ENCODE results near the gene MAGED2.
A peak's percentile ranks its signal among the peaks of the same experiment; 100 is the strongest.
"Not testable (repeated sequence)": the region's sequence is repeated elsewhere in the genome, so short reads cannot be mapped to it uniquely, and the experiment has no call there.

MAGED2 gene

GRCh38 chrX:54807524-54808108 is at the start of gene MAGED2:
MAGED2 (plus strand) TSS chrX:54807745; CDS start chrX:54809332, 1,587 bp downstream.
- DNase-seq: no peak

DNA sequence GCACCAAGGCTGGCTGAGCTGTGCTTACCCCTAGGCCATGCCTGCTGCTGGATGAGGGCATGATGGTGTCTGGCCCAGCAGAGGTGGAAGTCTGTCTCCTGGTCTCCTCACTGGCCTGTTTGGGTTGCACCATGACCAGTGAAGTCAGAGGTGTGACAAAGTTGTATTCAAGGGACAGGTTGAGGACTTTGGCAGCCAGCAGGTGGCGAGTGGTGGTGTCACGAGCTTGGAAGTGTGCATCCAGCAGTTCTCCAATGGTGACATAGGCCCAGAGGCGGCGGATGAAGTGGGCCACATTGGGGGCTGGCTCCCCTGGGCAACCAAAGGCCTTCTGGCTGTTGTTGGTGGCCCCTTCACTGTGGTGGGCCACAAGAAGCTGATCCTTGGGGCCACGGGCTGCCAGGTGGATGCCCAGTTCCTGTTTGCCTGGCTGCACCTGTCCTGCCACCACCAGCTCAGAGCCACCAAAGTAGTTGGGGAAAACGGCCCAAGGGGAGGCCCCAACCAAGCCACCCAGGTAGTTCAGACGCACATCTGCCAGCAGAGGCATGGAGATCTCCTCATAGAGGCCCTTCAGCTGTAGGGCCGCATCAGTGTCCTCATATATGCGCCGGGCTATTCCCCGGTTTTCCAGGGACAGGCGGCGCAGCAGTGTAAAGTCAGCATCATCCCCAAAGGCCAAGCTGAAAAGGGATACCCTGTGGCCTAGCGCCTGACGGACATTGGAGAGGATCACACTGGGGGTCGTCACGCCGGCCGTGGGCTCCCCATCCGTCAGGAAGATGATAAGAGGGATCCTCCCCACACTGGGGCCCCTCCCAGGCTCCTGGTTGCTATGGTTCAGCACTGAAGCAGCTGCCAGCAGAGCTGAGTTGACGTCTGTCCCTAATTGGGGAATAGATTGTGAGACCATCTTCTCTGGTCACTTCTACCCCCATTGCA is 49.2 kb upstream of the MAGED2 start:
- DNase-seq: no peak

DNA sequence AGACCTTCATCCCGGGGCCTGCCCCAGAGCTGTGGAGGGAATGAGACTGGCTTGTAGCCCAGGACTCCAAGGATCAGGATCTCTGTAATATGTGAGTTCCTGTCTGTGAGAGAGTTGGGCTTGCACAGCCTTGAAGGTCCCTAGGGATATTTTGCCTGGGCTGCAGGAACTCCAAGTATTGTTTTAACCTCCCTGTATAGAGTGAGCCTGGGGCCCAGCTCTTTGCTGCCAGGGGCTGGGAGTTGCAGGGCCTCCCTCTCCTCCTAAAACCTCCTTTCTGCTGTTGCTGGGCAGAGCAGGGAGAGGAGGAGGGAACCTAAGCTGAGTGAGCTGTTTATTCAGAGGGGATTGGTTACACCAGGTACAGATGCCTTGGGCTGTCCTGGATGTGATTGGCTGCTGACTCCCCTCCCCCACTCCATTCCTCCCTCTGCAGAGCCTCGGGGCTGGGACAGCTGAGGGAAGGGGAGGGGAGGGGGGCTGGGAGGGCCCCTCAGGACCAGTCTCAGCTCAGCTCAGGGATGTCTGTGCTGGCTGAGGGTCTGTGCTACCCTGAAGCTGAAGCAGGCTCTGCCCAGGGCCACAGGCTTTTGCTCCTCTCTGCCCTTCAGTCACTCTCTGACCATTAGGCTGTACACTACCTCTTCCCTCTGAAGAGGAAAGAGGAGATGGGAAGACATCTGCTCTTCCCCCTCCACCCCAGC is 33.0 kb upstream of the MAGED2 start:
- DNase-seq: not testable (repeated sequence)

DNA sequence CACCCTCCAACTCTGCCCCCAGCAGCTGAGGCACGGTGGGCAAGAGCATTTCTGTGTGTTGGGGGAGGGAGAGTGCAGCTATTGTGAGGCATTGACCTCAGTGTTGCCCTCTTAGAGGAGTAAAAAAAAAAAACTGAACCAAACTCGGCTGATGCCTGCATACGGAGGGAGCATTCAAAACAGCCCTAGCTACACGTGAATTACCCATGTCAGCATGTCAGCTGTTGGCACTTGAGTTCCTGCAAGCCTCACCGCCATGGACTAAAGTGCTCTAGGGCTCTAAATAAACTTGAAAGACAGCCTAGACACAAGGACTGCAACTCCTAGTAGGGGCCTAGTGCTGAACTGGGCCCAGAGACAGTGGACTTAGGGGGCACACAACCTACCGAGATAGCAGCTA is 31.5 kb upstream of the MAGED2 start:
- DNase-seq: no peak

DNA sequence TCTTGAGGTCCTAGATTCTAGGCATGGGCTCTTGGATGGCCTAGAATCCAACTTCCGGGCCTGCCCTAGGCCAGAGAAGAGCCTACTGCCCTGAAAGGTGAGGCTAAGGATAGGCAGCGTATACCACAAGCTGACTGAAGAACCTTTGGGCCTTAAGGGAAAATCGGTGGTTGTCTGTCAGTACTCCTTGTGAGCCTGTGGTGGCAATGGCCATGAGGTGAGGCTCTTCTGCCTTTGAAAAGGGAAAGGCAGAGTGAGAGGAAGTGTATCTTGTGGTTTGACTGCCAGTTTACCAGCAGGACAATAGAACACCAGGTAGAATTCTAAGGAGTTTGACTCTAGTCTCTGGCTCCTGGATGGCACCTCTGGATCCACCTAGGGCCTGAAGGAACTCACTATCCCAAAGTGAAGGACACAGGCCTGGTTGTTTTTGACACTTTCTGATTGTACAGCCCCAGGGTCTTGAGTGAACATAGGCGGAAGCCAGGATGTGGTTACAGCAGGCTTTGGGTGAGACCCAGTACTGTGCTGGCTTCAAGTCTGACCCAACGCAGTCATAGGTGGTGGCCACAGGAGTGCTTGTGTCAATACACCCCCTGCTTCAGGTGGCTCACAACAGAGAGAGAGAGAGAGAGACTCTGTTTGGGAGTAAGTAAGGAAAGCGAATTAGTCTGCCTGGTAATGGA is 30.4 kb upstream of the MAGED2 start:
- no peak for DNase-seq

- DNase-seq: no peak
These were observed 21.6 kb upstream of the MAGED2 start for GRCh38 chrX:54785901-54786300.

DNA sequence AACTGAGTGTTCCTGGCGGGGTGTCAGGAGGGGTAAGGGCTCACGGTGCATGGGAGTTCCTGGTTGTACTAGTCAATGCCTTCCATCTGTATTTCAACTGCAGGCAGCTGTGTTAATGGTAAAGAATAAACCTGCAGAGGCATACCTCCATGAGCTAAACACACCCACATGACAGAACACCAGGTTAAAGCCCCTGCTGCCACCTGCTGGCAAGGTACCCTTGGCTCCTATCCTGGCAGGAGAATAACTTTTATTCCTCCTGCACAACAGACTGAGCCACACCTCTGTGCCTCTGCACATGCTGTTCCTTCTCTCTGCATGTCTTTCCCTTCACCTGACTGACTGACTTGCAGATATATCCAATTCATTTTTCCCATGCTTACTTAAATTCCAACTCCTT is 20.6 kb upstream of the MAGED2 start:
- DNase-seq: no peak

DNA sequence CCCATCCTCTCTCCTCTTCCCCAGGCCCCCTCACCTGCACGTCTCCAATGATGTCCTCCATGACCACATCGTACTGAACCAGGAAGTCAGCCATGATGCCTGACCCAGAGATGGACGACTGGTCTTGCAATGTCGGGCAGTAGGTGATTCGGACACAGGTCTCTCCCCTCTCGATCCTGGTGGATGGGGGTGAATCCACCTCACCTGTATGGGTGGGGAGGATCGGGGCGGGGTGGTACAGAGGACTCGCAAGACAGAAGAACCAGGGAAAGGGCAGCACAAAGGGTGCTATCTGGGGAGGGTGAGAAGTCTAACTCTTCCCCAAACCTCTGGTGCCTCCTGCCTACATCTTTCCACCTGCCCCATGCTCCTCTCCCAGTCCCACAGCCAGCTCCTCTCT is 19.1 kb upstream of the MAGED2 start:
- no peak for DNase-seq

- DNase-seq: not testable (repeated sequence)
These were observed 18.1 kb upstream of the MAGED2 start for GRCh38 chrX:54789405-54789804.

DNA sequence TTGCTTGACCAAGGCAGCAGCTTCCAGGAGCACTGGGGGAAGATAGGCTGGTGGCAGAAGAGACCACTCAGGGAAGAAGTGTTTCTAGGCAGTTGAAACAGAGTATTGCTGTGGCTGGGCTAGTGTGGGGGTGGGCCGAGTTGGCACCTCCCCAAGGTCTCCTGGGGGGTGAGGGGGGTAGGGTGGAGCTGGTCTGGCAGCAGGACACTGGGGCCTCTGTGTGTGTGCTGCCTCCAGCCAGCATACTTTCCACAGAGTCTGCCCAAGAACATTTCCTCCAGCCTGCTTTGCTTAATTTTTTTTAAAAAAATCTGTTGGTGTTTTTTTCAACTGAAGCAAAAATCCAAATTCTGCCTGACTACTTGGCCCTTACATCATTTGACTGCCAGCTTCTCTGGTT is 13.5 kb upstream of the MAGED2 start:
- DNase-seq: no peak

DNA sequence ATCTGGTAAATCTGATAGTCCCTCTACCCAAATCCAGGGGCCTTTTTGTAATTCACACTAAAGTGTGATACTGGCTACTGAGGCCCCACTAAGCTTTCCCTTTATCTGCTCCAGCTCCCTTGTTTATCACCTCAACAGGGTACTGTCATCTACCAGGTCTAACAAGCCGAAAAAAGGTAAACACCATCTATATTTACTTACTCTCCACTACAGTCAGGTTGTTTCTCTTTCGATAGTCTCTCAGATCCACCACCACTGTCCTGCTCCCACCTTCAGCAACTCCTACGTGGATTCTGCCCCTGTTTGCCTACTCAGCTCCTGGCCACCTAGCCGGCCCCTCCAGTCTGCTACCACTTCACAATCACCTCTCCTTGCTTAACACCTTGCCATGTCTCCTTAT is 12.8 kb upstream of the MAGED2 start:
- DNase-seq: no peak

- DNase-seq: no peak
These were observed 9.4 kb upstream of the MAGED2 start, which contains the start of gene ITIH6 for GRCh38 chrX:54798137-54798536. ITIH6 (minus strand) TSS chrX:54798255; CDS start chrX:54798210, 45 bp downstream.

GRCh38 chrX:54799046-54799445 is 8.5 kb upstream of the MAGED2 start:
- no peak for DNase-seq

DNA sequence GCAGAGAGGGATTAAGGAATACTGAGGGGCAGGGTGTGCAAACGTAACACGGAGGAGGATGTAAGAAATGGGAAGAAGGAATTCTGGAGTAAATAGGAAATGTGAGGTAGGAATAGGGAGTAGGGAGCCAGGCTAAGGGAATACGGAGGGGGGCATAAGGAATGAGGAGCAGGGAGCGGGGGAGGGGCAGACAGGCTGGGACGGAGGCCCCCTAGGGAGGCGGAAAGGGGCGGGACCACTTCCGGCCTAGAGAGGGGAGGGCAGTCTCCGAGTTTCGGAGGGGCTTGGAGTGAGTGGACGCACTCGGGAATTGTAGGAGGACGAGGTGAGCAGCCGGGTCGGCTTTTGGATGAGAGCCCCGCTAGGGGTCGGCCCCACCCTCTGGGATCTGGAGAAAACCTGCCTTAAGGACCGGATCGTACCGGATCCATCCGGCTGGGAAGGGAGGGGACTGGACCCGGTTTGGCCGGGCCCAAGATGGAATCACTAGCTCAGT is 612 bp downstream of the MAGED2 start:
- DNase-seq: no peak

GRCh38 chrX:54808605-54809483 is 1.3 kb downstream of the MAGED2 start:
- DNase-seq: peak; percentile 86 to 87

GRCh38 chrX:54810532-54810931 is 3.0 kb downstream of the MAGED2 start:
- no peak for DNase-seq

GRCh38 chrX:54811301-54811885 is 3.8 kb downstream of the MAGED2 start:
- no peak for DNase-seq

DNA sequence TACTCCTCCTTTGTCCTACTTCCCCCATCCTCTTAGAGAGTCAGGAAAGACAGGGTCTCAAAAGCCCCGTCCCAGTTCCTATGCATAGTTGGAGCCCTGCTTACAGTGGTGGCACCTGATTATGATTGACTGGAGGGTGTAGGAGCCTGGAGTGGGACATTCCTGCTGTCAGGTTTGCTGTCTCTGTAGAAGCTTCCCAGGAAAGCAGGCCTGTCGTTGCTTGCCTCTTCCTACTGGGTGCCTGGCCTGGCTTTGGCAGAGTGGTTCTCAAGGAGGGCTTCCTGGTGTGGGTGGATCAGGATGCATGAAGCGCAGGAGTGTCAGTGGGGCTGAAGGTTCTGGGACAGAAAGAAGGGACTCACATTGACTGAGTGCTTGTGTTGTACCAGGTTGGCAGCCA is 4.8 kb downstream of the MAGED2 start:
- DNase-seq: no peak

DNA sequence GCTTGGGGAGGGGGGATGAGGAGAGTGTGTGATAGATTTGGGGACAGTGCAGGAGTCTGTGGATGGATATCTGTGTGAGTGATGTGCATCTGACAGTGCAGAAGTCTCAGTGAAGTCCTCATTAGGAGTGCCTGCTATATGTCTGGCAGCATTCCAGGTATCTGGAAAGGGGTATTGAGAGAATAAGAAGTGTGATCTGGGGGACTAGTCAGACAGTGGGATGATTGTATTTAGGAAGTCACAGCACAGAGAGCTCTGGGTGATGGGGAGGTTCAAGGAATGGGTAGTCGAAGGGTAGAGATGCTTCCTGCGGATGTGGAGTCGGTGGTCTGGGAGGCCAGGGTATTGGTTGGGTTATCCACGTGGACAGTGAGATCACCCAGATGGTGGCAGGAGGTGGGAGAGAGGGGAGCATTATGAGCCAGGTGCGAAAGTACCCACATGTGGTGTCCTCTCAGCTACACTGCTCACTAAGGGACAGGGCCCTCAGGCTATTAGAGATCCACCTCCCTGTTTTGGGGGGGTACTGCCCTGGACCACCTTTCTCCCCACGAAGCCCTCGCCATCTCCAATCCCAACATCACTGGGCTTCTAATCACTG is 9.8 kb downstream of the MAGED2 start:
- DNase-seq: no peak

GRCh38 chrX:54818221-54818620 is 10.7 kb downstream of the MAGED2 start:
- no peak for DNase-seq

DNA sequence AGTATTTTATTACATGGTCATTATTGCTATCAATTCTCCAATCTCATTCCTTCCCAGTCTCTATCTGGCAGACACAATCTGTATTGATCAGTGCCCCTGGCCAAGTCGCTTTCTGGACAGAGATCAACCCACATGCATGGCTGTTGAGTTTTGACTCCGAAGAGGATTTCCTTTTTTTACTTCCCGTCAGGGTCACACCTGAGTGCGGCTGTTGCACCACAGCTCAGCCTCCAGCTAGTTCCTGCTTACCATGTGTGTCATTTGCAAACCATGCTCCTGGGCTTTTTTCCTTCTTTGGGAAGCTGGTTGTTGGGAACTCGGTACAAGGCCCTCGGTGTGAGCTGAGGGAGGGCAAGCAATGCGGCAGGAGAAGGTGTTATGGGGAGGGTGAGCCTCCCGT is 11.7 kb downstream of the MAGED2 start:
- DNase-seq: no peak

Data from inflammatory macrophage treated with lipopolysaccharide for 1 hour (primary cell).